HG03066 (cell line): ENCODE results near the gene COL18A1.
"Not testable (repeated sequence)": the region's sequence is repeated elsewhere in the genome, so short reads cannot be mapped to it uniquely, and the experiment has no call there.

ENCODE experiments used
- ATAC-seq: cut with Tn5 transposase; IDR thresholded peaks from one replicate; pipeline ENCODE4 v1.9.1; 2021; ENCODE audit warnings: low read depth; ENCODE audit not compliant: unreplicated experiment

COL18A1 gene

DNA sequence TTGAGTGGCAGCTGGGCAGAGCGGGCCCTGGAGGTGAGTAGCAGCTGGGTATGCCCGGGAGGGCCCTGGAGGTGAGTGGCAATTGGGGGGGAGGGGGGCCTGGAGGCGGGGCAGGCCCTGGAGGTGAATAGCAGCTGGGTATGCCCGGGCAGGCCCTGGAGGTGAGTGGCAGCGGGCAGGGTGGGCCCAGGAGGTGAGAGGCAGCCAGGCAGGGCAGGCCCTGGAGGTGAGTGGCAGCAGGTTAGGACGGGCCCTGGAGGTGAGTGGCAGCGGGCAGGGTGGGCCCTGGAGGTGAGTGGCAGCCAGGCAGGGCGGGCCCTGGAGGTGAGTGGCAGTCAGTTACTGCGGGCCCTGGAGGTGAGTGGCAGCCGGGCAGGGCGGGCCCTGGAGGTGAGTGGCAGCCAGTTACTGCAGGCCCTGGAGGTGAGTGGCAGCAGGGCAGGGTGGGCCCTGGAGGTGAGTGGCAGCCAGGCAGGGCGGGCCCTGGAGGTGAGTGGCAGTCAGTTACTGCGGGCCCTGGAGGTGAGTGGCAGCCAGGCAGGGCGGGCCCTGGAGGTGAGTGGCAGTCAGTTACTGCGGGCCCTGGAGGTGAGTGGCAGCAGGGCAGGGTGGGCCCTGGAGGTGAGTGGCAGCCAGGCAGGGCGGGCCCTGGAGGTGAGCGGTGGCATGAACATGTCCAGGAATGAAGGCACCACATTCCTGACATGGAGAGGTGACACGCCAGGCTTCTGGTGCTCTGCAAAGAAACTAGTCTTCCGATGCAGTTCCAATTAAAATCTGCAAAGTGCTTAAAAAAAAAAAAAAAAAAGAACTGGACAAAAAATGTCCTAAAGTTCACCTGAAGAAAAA lies 122.4 kb downstream of the COL18A1 start:
- not testable (repeated sequence) for ATAC-seq

DNA sequence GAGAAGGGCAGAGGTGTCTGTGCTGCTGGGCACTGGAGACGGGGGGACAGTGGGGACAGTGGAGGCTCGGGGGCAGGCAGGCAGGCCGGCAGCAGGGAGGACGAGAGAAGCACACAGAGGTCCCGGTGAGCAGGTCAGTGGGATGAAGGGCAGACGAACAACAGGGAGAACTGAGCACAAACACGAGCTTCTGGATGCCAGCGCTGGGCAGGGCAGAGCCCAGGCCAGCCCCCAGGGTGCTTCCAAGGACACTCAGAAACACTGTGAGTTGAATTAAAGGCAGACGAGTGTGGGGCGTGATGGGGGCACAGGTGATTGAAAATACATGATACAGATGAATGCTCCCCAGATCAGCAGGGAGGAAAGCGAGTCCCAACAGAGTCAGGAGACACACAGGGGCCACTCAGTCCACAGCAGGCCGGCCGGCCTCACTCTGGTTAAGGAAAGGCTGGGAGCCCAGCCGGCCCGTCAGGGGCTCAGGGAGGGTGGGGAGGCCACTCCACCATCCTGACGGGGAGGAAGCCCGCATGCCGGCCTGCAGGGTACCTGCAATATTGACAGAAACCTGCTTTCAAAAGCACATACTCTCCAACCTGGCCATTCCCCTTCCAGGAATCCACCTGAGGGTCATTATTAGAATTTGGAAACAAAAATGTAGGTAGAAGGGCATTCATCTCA lies 123.2 kb downstream of the COL18A1 start:
- ATAC-seq: no peak

DNA sequence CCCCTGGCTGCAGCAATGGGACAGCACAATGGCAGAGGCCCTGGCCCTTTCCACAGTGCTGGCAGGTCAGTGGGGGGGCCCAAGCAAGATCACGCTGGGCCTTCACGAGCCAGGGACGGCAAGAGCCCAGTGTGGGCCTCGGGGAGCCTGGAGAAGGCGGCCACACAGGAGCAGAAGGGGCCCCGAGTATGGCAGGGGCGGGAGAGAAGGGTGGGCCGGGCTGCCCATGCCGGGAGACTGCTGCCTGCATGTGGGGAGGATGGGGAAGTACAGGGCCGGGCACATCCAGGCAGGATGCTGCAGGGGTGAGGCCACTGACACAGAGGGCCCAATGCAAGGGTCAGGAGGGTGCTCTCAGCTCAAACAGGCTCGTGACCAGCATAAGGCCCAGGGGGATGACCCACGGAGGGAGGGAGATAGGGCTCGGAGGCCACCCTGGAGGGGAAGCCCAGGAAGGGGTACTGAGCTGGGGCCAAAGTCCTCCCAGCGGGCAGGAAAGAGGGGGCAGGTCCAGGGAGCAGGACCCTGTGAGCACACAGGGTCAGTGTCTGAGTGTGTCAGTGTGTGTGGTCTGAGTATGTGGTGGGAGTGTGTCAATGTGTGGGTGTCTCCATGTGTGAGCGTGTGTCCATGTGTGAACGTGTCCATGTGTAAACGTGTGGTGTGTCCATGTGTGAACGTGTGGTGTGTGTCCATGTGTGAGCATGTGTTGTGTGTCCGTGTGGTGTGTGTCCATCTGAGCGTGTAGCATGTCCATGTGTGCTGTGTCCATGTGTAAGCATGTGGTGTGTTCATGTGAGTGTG lies 124.2 kb downstream of the COL18A1 start:
- no peak for ATAC-seq

DNA sequence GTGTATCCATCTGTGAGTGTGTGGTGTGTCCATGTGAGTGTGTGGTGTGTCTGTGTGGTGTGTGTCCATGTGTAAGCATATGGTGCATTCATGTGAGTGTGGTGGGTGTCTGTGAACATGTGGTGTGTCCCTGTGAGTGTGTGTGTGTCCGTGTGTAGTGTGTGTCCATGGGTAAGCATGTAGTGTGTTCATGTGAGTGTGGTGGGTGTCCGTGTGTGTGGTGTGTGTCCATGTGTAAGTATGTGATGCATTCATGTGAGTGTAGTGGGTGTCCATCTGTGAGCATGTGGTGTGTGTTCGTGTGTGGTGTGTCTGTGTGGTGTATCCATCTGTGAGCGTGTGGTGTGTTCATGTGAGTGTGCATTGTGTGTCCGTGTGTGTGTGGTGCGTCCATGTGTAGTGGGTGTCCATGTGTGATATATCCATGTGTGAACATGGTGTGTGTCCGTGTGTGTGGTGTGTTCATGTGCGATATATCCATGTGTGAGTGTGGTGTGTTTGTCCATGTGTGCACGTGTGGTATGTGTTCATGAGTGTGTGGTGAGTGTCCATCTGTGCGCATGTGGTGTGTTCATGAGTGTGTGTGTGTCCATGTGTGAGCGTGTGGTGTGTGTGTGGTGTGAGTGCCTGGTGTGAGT lies 124.9 kb downstream of the COL18A1 start:
- ATAC-seq: no peak

DNA sequence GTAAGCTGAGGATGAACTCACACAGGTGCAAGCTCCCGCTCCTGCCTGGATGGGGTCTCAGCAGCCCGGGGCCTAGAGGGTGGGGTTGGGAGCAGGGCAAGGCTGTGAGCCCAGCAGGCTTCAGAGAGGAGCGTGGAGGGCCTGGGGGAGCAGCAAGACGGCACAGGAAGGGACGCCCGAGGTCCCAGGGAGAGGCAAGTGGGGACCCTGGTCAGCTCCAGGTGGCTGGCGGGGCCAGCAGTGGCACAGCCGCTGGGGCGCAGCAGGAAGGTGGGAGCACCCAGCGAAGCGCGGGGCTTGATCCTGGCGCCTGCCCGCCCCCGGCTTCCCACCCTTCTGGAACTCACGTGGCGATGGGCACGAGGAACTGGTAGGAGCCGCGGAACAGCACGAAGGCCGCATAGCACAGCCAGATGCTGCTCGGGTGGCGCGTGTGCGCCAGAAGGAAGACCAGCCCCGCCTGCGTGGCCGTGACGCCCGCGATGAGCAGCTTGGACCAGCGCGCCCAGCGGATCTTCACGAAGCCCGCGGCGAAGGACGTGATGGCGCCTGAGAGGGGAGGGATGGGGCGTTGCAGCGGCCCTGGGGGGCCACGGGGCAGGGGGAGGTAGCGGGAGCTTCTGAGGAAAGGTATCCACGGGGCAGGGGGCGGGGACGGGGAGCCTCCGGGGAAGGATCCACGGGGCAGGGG lies 125.6 kb downstream of the COL18A1 start:
- ATAC-seq: no peak

DNA sequence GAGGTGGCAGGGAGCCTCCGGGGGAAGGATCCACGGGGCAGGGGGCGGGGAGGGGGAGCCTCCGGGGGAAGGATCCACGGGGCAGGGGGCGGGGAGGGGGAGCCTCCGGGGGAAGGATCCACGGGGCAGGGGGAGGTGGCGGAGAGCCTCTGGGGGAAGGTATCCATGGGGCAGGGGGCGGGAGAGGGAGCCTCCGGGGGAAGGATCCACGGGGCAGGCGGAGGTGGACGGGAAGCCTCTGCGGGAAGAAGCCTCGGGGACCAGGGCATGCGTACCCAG lies 126.1 kb downstream of the COL18A1 start:
- ATAC-seq: not testable (repeated sequence)

DNA sequence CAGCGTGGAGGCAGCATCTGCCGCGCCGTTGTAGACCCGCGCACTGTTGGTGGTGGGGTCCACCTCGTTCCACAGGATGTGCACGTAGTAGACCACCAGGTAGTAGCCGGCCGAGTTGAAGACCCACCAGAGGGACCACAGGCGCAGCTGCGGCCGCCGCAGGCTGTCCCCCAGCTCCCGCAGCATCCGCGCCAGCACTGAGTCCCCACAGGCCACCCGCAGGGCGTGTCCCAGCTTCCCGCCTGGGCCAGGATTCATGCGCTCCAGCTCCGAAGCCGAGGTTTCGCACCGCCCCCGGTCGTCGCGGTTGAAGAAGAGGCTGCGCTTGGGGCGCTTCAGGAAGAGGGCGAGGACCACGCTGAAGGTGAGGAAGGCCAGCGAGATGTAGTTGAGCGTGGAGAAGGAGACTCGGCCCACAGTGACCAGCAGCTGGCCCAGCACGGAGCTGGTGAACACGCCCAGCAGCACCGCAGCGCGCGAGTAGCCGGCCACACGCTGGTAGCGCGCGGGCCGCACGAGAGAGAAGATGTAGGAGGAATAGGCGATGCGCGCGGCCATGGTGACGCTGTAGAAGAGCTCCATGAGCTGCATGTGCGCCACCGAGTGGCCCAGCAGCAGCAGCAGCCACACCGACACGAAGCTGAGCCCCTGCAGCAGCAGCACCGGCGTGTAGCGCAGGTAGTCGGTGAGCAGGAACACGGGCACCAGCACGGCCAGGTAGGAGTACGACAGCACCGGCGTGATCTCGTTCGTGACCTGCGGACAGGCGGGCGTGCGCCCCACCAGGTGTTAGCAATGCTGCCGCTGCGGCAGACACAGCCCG lies 126.6 kb downstream of the COL18A1 start:
- ATAC-seq: no peak

DNA sequence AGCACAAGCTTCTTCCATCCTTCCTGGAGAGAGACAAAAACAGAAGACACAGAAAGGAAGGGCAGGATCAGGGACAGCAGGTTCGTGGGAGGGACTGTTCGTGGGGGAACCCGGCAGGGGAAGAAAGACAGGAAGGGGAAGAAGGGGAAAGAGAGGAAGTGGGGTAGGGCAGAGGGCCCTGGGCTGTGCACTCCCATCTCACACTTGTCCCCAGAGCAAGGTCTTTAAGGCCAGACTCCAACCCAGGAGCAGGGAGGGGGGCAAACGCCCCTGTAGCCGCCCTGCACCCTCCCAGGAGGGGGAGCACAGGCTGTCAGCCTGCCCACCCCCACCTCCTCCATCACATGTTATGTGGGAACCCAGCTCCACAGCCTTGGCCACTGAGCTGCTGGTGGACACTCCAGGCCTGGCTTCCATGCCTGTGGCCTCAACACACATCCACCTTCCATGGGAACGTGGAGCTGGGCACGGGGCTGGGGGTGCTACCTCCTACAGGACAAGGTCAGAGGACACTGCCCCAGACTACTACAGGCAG lies 127.9 kb downstream of the COL18A1 start:
- ATAC-seq: no peak

DNA sequence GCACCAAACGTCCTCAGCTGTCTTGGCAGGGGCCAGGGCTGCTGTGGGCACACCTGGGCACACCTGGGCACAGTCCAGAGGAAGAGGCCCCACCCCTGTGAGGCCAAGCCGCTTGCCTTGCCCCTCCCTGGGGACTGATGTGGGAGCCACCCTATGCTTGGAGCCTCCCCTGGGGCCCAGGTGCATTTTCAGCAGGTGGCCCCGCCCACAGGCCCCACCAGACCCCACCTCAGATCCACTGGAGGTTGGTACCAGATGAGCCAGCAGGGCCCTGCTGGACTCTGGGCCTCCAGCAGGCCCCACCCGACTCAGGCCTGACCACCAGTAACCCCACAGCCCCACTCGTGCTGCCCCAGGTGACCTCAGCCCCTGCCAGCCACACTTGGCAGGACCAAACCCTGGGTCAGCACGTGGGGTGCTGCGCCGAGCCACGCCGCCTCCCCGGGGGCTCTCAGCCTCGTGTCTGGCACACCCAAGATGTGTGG lies 128.4 kb downstream of the COL18A1 start:
- no peak for ATAC-seq

DNA sequence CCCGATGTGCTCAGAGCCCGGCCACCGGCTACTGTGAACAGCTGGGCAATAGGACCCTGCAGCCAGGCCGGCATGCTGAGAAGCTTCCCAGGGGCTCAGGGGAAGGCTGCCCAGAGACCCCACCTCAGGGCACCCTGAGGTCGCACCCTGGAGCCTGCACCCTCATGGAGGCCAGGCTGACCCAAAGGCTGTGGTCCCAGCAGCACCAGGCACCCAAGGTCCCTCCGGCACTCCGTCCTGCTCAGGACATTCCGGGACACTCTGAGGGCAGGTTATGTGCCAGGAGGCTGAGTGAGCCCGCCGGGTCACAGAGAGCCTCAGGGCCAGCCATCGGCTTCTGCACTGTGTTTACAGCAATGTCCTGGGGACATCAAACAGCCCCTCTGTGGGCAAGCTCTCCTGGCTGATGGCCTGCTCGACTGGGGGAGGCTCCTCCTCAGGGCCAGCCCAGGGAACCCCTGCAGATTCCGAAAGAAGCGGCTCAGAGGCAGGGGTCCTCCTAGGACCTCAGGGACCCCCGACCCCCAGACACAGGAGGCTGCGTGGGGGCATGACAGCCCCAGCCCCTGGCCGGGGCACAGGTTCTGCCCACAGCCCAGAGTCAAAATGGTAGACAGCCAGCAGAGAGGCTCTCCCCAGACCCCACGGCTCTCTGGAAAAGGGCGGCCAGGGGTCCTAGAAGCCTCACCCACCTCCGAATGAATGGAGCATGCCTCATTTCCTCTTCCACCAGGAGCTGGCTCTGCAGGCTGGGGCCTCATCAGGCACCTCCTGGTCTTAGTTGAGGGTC lies 129.1 kb downstream of the COL18A1 start:
- no peak for ATAC-seq

DNA sequence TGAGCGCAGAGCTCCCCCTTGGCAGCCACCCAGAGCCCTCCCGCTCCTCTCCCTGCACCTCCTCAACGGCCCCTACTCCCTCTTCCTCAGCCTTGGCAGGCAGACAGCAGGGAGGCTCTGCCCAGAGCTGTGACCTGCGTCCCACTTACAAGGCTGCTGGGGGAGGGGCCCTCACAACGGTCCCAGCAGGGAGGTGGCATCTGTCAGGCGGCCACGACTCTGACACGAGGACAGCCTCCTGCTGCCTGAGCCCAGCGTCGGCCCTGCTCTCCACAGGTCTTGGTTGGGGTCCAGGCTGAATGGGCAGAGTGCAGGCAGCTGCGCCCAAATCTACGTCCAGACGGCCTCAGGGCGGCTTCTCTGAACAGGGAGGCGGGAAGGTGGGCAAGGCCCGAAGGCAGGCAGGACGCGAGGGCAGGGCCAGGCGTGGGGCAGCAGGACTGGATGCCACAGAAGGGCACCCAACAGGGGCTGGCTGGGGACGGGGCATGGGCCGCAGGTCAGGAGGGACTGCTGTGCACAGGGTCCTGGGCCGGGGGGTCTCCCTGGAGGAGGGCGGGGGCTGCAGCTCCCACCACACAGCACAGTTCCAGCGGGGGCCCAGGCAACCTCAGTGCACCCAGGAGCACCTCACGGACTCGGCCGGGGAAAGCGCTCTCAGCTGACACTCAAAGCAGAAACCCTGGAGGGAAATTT lies 129.8 kb downstream of the COL18A1 start:
- no peak for ATAC-seq

DNA sequence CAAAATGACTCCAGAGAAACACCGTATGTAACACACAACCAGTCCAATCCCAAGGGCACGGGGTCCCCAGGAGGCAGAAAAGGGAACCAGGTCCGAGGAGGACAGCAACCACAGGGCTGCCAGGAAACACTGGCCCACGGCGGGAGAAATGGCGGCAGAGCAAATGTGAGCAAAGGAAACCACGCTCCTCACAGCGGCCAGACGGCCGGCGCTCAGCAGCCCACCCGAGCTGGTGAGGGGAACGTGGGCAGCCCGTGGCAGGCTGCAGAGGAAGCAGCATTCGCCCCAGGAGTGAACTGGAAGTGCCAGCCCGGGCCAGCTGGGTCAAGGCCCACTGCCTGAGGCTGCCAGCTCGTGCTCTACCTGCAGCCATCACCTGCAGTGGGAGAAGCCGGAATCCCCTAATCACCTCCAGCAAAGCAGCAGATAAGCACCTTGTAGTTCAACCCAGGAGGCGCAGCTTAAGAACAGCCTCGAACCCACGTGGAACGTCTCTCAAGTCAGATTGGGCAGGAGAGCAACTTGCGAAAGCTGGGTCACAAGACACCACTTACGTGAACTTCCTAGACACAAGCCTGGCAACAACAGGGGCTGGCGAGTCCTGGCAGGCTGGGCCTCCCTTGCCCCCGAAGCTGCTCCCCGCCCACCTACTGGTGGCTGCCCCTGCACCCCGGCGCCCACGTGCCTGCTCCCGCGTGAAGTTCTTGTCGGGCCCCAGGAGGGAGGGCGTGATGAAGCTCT lies 130.5 kb downstream of the COL18A1 start:
- no peak for ATAC-seq

DNA sequence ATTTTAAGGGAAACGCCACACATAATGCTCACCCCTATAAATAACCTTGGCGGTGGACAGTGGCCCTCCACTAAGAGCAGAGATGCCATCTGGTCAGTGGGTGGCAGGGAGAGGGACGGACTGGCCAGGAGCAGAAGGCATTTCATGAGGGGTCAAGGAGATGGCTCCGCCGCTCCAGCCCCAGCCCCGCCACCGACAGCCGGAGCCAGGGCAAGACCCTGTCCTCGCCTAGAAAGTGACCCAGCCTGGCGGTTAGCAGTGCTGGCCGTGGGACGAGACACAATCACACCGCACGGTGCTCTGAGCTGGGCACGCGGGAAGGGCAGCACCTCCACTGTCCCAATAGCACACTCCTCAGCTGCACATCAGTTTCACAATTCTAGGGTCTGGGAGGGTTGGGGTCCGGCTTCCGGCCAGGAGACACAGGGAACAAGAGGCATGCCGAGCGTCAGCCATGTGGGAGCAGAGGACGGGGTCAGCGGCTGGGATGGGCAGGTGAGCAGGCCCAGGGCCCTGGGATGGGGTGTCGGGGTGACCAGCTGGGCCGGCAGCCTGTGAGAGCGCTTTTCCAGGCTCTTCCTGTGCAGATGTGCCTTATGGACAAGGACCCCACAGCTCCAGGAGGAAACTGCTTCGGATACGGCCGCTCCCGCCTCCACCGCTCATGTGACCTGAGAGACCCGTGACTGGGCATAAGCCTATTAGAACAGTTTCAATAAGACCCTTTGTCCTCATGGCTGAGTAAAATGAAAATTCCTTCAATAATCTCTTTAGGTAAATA lies 131.5 kb downstream of the COL18A1 start:
- ATAC-seq: no peak

DNA sequence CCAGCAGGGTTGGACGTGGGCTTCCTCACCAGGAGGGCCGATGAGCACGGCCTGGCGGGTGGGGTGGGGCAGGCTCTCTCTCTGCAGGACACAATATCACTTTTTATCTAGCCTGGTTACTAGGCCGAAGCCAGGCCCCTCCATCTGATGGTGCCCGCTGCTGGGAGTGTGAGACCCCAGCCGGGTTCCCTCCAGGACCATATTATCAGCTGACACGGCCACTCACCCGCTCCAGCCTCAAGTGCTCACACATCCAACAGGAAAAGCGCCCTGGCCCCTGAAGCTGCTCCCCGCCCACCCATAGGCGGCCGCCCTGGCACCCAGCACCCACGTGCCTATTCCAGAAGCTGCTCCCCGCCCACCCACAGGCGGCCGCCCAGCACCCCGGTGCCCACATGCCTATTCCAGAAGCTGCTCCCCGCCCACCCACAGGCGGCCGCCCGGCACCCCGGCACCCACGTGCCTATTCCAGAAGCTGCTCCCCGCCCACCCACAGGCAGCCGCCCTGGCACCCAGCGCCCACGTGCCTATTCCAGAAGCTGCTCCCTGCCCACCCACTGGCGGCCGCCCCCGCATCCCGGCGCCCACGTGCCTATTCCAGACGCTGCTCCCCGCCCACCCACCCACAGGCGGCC lies 132.3 kb downstream of the COL18A1 start:
- no peak for ATAC-seq

DNA sequence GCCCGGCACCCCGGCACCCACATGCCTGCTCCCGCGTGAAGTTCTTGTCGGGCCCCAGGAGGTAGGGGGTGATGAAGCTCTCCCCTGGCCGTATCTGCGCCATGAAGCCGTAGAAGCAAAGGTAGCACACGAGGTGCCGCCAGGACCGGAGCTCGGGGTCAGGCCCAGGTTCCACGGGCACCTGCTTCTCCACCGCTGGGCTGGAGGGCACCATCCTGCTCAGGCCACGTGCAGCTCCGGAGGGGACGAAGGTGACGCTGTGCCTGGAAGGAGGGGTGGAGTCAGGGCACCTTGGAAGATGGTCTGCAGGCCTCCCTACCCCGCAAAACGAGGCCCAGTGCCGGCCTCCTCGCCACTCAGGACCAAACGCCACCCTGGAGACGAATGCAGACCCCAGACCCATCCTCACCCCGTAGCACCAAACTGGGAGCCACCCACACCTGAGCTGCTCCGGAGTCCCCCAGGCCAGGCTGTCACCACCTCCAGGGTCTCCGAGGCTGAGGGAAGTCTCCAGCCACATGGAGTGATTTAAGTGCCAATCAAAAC lies 132.9 kb downstream of the COL18A1 start:
- no peak for ATAC-seq
